IPS-11a (cell line): Measurements from ENCODE around the gene NIPBL.

Experiments used
- H3K4me3 ChIP-seq: one replicate; pipeline ENCODE4 v1.5.1; 2013; ENCODE audit warnings: low read depth, low read length, control low read depth

The NIPBL gene

GRCh38 chr5:37014321-37014720, 137.8 kb downstream of the NIPBL start:
- H3K4me3 ChIP-seq = no peak overlapping the region

GRCh38 chr5:37015795-37016666, 139.5 kb downstream of the NIPBL start:
- no peak overlapping the region for H3K4me3 ChIP-seq

GRCh38 chr5:37028910-37029309, 152.3 kb downstream of the NIPBL start:
- no peak overlapping the region for H3K4me3 ChIP-seq

GRCh38 chr5:37029436-37029835, 152.9 kb downstream of the NIPBL start:
- no peak overlapping the region for H3K4me3 ChIP-seq

GRCh38 chr5:37034955-37035354, 158.4 kb downstream of the NIPBL start:
- H3K4me3 ChIP-seq = no peak overlapping the region

- no peak overlapping the region for H3K4me3 ChIP-seq
Measured at GRCh38 chr5:37037840-37038239, 161.3 kb downstream of the NIPBL start.

GRCh38 chr5:37039824-37040223, 163.3 kb downstream of the NIPBL start:
- no peak overlapping the region for H3K4me3 ChIP-seq

- no peak overlapping the region for H3K4me3 ChIP-seq
Measured at GRCh38 chr5:37043693-37044092, 167.1 kb downstream of the NIPBL start.

- H3K4me3 ChIP-seq = no peak overlapping the region
Measured at GRCh38 chr5:37044120-37044519, 167.6 kb downstream of the NIPBL start.

- H3K4me3 ChIP-seq = no peak overlapping the region
Measured at GRCh38 chr5:37045703-37046102, 169.1 kb downstream of the NIPBL start.

- no peak overlapping the region for H3K4me3 ChIP-seq
Measured at GRCh38 chr5:37047947-37048346, 171.4 kb downstream of the NIPBL start.

GRCh38 chr5:37054391-37054790, 177.8 kb downstream of the NIPBL start:
- H3K4me3 ChIP-seq = no peak overlapping the region

- H3K4me3 ChIP-seq = no peak overlapping the region
Measured at GRCh38 chr5:37055383-37055990, 178.9 kb downstream of the NIPBL start.

- no peak overlapping the region for H3K4me3 ChIP-seq
Measured at GRCh38 chr5:37056762-37057161, 180.2 kb downstream of the NIPBL start.

GRCh38 chr5:37060030-37060429, 183.5 kb downstream of the NIPBL start:
- H3K4me3 ChIP-seq = no peak overlapping the region

- H3K4me3 ChIP-seq = no peak overlapping the region
Measured at GRCh38 chr5:37063739-37064138, 187.2 kb downstream of the NIPBL start.

- no peak overlapping the region for H3K4me3 ChIP-seq
Measured at GRCh38 chr5:37064442-37064841, 187.9 kb downstream of the NIPBL start.

- H3K4me3 ChIP-seq = no peak overlapping the region
Measured at GRCh38 chr5:37071487-37071886, 194.9 kb downstream of the NIPBL start.

GRCh38 chr5:37071901-37072581, 195.5 kb downstream of the NIPBL start:
- no peak overlapping the region for H3K4me3 ChIP-seq

GRCh38 chr5:37075399-37075950, 198.9 kb downstream of the NIPBL start:
- no peak overlapping the region for H3K4me3 ChIP-seq

GRCh38 chr5:37077146-37077545, 200.6 kb downstream of the NIPBL start:
- H3K4me3 ChIP-seq = no peak overlapping the region

- H3K4me3 ChIP-seq = no peak overlapping the region
Measured at GRCh38 chr5:37080697-37081096, 204.1 kb downstream of the NIPBL start.
